ENCODE results near the gene SPAG6.

DNA sequence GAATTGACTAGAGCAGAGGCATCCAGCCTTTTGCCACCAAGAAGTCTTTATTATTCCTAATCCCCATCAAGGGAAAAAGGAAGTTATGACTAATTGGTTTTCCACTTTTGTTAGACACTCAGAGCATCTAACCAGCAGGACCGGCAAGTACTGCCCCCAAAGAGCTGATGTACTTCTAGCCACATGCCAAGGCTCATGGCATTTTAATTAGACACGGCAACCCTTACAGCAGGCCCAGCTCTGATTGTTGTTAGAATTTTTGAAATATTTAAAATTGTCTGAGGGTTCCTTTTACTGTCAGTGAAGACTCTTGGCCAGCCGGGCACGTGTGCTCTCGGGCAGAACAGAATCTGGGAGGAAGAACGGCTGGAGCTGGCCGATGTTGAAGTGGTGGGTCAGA is 114.8 kb downstream of the SPAG6 start:
- TF ChIP-seq POLR2A (IDR thresholded peaks at IDR 0.05; ENCODE audit: extremely low read depth, insufficient read length) (no peak), CTCF (IDR thresholded peaks at IDR 0.05; ENCODE audit: low read depth, low read length) (no peak), MYC (IDR thresholded peaks at IDR 0.05; ENCODE audit: low read depth, low read length) (no peak)
- TF ChIP-seq, protein P1, sequence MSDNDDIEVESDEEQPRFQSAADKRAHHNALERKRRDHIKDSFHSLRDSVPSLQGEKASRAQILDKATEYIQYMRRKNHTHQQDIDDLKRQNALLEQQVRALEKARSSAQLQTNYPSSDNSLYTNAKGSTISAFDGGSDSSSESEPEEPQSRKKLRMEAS (IDR thresholded peaks at IDR 0.05; ENCODE audit: low read depth, low read length) = no peak
